Effector CD4-positive, alpha-beta T cell (primary cell): ENCODE data around the gene EMC9.
A peak's percentile ranks its signal among the peaks of the same experiment; 100 is the strongest.

Source experiments
- DNase-seq: peaks from one replicate; pipeline ENCODE4 v3.0.0-alpha.2; 2020
- total RNA-seq: gene quantifications from one replicate; lab custom pipeline; 2026; lab: John Stamatoyannopoulos, UW

The EMC9 gene
- 6.0 reads per million, percentile 23 among the genes with 10 or more reads in this experiment for total RNA-seq

GRCh38 chr14:24141097-24141880, at the start of gene EMC9:
EMC9 (minus strand) TSS chr14:24141591; CDS start chr14:24141304, 287 bp downstream.
- DNase-seq: peak; percentile 99

DNA sequence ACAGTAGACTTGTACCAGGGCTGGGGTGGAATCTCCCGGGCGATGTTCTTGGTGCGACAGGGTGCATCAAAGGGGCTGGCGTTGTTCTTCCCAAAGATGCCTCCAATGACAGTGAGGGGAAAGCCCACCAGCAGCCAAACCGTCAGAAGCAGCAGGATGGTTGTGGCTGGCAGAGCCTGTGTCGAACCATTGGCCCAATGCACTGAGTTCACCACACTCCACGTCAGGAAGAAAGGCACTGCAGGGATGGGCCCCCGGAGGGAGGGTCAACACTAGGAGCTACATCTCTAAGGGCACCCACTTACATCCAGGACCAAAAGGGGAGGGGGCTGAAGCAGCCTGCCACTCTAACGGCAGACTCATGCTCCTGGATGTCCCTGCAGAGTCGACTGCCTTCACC, 49.0 kb upstream of the EMC9 start:
- DNase-seq: no peak

- DNase-seq: no peak
Observed at GRCh38 chr14:24189460-24189859, 48.1 kb upstream of the EMC9 start.

- DNase-seq: no peak
Observed at GRCh38 chr14:24189059-24189375, 47.6 kb upstream of the EMC9 start.

DNA sequence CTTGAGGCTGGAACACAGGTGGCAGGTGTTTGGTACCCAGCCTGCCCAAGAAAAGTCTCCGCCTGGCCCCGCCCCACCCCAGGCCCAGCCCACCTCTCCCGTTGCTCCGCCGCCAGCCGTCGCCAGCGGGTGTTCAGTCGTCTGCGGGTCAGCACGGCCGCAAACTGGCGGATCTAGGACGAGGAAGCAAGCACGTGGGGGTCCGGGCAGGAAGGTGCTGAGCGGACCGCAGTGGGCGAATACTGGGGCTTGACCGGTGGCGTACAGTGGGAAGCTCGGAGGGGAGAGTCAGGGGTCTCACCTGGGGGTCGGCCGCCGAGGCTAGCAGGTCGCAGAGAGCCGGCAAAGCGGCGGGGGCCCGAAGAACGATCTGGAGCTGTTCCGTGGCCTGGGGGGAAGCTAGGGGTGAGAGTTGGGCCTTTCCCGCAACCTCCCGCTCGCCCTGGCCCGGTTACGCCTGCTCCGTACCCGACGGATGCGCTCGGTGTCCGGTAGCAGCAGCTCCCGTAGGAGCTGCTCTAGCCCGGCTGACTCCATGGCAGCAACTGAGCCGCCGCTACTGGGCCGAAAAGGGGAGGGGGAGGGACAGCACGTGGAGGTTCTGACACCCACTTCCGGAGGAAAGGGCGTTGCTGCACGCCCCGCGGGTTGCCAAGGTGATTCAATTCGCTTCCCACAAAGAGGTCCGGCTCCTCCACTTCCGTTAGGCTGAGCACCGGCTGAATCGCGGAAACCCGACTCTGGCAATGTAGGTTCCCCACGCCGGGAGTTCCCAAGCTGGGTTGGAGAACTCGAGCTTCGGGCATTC, 47.1 kb upstream of the EMC9 start, which contains the start of gene IPO4:
TSS of gene IPO4 (minus strand) at position 566 of the 808 bp plus-strand sequence. CDS start at position 537, 29 bp downstream.
- peak; percentile 95 for DNase-seq

GRCh38 chr14:24187539-24187915, 46.1 kb upstream of the EMC9 start:
- no peak for DNase-seq

DNA sequence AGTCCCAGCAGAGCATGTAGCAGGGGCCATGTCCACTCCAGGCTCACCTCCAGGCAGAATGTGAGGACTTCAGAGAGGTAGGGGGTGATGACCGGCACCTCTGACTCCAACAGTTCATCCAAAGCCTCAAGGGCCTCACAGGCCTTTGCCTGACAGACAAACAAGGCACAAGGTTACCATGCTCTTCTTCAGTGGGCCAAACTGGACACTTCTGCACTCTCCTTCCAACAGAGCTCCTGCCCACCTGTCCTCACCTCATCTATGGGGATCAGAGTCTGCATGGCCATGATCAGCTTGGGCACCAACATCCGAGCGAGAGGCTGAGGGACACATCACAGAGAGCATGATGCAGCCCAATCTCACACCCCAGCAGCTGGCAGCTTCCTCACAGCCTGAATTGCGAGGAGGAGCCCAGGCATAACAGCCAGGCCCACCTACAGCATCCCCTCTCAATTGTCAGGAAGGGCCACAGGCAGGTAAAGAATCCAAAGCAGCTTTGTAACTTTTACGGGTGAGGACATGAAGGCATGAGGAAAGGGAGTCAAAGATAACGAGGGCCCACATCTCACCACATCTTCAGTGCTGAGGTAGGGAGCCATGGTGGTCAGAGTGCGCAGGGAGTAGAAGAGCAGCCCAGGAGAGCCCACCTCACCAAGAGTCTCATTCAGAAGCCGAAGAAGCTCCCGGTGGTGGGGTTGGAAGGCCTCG, 45.6 kb upstream of the EMC9 start:
- no peak for DNase-seq

DNA sequence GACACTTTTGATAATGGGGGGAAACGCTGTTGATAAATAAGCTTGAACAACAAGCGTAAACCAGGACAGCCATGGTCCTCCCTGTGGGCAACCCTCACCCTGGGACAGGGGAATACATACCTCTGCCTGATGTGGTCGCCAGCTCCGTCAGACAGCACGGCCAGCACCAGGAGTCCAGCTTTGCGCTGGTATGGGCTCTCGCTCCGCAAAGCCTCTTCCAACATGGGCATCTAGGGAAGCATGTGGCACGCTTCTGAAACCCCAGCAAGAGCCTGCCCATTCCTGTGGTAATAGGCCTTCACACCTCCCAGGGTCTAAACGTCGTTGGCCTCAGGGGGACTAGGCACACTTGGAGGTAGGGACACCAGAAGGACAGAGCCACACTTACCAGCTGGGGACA, 44.4 kb upstream of the EMC9 start:
- no peak for DNase-seq

DNA sequence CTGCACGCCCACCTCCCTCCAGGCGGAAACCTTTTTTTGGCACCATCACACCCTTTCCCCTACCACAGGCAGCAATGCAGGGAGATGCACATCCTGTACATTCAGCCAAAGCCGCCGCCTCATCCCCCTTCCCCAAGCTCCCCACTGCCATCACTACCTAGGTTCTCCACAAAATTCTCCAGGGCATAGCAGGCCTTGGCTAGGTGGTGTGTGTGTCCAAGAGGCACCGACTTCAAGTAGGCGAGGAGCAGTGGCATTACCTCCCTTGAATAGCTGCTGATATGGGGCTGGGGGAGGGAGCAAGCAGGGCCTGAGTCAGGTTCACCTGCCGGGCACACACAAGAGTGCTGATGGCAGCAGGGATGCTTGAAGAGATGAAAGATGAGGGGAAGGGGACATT, 43.6 kb upstream of the EMC9 start:
- DNase-seq: no peak

DNA sequence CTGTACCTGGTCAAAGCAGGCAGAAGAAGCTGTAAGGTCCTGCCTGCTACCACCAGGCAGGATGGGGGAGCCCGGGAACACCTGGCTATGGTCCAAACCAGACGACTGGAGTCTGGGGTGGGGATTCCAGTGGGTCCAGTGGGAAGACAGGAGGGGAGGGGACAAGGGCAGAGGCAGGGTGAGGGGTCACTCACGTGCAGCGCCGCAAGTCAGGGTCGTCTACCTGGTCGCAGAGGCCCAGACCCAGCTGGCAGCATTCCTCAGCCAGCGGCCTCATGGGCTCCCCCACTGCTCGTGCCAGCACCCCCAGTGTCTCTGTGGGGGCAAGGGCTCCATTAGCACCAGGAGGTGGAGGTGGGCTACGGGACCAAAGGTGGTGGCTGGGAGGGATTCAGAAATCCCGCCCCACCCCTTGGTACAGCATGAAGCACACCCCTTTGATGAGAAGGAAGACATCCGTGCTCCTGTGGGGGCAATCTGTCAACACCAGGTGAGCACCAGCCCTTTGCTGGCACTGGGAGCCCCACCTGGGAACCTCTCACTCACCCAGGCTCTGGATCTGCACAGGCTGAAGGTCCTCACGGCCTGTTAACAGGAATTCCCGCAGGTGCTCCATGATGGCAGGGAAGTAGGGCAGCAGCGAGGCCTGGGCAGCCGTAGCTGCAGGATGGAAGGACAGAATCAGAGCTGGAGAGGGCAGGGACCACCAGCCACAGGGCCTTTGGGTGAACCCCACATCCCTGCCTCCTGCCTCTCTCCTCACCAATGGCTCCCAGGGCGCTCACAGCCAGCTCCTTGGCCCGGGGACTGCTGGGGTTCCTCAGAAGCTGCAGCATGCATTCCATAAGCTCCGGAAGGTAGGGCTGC, 42.9 kb upstream of the EMC9 start:
- DNase-seq: no peak

GRCh38 chr14:24183014-24183481, 41.7 kb upstream of the EMC9 start:
- DNase-seq: no peak

- DNase-seq: no peak
Observed at GRCh38 chr14:24182110-24182882, 40.9 kb upstream of the EMC9 start.

DNA sequence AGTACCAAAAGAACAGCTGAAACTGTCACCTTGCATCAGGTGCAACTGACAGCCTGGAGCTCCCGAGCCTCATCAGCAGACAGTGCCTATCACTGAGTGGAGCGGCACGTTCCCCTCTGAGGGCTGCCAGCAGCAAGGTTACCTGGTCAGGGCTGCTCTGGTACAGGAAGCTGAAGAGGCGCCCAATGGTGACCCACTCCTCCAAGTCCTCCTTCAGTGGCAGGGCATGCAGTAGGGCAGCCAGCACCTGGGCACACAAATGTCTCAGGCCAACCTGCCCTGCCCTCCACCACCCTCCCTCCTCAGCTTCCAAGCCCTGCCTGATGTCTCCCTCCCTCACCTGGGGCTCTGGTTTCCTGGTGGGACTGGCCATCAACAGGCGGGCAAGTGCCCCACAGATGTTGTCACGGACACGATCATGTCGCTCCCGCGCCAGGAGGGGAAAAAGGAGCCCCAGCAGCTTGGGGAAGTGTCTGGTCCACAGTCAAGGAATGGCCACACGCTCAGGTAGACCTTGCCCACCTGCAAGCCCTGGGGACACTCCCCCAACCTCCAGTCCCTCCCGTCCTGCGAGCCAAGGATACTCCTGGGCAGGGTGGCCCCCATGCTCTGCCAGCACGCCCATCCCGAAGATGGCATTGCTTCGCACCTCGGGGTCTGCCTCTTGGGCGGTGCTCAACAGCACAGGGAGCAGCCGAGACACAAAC, 40.1 kb upstream of the EMC9 start:
- no peak for DNase-seq

DNA sequence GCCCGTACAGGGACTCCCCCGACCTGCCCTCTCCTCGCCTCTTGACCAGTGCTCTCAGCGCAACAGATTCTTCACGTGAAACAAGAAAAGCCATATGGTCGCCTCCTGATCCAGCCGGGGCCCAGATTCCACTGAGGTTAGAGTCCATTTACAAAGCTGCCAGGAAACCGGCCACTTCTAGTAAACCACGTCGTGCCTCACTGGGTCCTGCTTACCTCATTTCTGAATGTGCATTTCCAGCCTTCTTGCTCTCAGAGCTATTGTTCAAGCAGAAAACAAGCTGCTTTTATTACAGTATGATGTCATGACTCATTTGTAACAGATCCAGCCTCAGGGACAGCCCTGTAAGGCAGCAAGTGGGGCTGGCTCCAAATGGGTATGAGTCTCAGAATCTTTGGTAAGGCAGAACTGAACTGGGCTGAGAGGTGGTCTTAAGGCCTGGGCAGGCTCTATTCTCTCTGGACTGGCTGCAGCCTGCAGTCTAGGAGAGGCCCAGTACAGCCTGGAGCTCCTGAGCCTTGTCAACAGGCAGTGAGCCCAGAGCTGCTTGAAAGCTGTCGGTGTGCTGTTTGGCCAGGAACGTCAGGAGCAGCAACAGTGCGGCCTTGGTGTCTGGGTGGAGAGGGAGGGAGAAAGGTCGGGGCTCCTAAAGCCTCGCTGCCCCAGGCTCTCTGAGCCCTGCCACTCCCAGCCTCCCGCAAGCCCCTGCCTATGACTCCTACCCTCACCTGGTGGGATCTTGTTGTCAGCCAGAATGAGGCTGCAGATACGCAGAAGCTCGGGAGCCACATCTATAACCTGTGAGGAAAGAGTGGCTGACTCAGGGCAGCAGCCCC, 38.8 kb upstream of the EMC9 start:
- no peak for DNase-seq

- DNase-seq: no peak
Observed at GRCh38 chr14:24179294-24179960, 38.0 kb upstream of the EMC9 start.

- no peak for DNase-seq
Observed at GRCh38 chr14:24178399-24179178, 37.2 kb upstream of the EMC9 start.

- DNase-seq: no peak
Observed at GRCh38 chr14:24177891-24178290, 36.5 kb upstream of the EMC9 start.

DNA sequence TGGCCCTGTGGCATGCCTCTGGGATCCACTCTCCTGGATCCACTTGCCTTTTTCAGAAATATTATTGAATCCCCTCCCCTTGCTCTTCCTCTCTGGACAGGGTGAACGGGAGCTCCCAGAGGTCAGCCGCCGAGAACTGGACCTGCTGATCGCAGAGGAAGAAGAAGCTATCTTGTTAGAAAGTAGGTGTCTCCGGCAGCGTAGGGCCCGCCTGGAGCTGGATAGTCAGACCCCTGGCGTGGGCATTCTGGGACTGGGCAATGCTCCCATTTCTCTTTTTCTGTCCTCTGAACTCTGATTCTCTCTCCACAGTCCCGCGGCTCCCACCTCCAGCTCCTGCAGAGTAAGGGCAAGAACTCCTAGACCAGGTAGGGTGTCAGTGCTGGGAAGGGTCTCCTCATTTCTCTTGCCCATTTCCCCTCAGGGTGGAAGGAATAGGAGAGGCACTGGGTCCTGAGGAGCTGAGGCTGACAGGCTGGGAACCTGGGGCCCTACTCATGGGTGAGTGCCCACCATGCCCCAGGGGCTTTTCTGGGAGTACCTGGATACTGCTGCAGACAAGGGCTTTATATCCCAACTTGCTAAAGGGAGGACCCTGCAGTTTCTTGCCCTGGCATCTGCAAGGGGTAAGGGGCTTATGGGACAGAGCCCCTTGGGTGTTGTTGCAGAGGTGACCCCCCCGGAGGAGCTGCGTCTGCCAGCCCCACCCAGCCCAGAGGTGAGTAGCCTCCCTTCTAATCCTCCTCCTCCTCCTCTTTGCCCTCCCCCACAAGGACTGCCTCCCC, 35.8 kb upstream of the EMC9 start:
- DNase-seq: no peak
